ENCODE measurements around the gene C3.
"Not testable (repeated sequence)": the region's sequence is repeated elsewhere in the genome, so short reads cannot be mapped to it uniquely, and the experiment has no call there.

C3 gene

GRCh38 chr19:6720369-6721137 is at the start of gene C3:
C3 (minus strand) TSS chr19:6720650; CDS start chr19:6720589, 61 bp downstream.
- DNase-seq (ENCODE audit: low read depth in 4 of 4, low spot score in 1 of 4) = no peak

GRCh38 chr19:6769006-6769619 is 48.7 kb upstream of the C3 start:
- no peak for DNase-seq (ENCODE audit: low read depth in 4 of 4, low spot score in 1 of 4)

GRCh38 chr19:6768236-6768785 is 47.9 kb upstream of the C3 start:
- no peak for DNase-seq (ENCODE audit: low read depth in 4 of 4, low spot score in 1 of 4)

DNA sequence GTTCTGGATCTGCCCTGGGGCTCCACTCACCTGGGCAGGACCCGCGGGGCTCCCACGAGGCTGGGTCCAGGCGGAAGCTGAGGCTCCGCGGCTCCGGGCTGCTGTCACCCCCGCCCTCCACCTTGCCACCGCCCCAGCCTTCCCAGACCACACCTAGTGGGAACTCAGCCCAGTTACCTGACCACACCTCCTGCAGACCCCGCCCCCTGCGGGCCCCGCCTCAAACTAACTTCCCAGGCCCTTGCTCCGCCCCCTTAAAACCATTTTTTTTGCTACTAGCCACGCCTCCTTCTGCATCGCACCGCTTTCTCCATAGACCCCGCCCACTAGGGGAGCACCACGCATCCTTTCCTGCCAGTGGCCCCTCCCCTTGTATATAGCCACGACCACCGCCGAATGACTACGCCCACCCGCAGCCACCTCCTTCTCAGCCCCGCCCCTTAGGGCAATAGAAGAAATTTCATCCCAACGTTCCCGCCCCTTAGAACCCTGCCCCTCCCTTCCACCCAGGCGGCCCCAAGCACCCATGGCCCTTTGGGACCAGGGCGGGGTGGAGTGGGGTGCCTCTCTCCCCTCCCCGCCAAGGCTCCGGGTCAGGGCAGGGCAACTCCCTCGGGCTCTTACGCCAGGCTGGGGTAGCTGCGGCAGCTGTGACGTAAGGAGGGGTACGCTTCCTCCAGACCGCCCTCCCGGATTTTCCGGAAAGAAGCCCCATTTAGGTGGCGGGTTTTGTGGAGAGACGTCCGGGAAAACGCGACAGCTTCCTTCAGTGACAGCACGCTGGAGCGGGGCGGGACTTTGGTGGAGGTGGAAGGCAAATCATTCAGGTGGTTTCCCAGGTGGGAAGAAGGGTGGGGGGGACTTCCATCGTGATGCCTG is 47.1 kb upstream of the C3 start, which contains the start of gene SH2D3A:
Gene SH2D3A, minus strand, starts transcription at position 79 of the 879 bp plus-strand sequence. CDS start 3,687 bp downstream, outside the sequence.
- DNase-seq (ENCODE audit: low read depth in 4 of 4, low spot score in 1 of 4) = peak; percentile 77 to 93 (median 88)

- peak in 1 of 4 experiments; percentile 8 for DNase-seq (ENCODE audit: low read depth in 4 of 4, low spot score in 1 of 4)
These were observed 46.6 kb upstream of the C3 start for GRCh38 chr19:6767081-6767356.

DNA sequence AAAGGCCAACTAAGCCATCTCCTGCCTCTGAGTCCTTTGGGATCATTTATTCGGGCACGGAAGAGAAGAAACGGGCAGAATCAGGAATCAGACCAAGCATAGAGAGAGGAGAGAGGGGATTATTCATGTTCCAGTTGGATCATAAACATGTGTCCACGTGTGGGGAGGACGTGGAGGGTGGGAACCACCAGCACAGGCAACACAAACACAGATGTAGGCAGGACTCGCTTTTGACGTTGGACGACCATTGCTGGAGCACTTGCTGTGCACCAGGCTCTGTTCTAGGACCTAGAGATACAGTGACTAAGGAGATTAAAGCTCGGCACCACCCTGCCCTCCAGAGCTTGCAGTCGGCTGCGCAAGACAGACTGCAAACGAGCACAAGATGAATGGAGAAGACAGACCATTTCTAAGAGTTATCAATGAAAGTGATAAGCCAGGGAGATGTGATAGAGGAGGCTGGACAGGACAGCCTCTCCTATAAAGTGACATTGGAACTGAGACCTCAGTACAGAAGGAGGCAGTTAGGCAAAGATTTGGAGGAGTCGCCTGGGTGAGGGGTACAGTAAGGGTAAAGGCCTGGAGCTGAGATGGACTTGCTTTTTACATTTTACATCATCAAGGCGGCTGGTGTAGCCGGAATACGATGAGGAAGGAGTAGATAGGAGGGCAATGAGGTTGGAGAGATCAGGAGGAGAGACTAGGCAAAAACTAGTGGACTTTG is 46.1 kb upstream of the C3 start:
- no peak for DNase-seq (ENCODE audit: low read depth in 4 of 4, low spot score in 1 of 4)

DNA sequence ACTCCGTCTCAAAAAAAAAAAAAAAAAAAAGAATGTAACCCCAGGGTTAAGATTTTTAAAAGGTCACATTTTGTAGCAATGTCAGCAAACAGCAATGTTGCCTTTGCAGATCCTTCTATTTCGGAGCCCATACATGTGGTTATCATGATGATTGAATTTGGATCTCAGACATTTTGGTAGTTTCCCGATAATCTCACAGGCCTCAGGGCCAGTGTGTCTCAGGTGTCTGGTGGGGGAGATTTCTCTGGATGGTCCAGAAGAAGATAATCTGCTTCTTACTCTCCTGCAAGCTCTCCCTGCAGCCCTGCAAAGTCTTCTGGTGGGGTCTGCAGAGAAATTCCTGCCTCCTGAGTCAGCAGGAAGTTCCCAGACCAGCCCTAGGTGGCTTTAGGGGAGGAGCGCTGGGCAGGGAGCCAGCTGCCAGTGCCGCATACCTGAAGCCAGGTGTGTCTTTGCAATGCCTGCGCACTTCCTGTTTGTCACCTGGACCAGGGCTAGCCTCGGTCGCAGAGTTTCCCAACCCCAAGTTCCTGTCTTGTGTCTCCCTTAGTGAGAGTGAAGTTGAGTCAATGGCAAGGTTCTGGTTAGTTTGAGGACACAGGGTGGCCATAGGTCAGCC is 45.4 kb upstream of the C3 start:
- no peak for DNase-seq (ENCODE audit: low read depth in 4 of 4, low spot score in 1 of 4)

DNA sequence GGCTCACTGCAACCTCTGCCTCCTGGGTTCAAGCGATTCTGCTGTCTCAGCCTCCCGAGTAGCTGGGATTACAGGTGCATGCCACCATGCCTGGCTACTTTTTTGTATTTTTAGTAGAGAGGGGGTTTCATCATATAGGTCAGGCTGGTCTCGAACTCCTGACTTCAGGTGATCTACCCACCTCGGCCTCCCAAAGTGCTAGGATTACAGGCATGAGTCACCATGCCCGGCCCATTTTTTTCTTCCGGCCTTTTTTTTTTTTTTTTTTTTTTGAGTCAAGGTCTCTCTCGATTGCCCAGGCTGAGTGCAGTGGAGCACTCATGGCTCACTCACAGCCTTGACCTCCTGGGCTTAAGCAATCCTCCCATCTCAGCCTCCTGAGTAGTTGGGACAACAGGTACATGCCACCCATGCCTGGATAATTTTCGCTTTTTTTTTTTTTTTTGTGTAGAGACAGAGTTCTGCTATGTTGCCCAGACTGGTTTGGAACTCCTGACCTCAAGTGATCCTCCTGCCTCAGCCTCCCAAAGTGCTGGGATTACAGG is 41.9 kb upstream of the C3 start:
- DNase-seq (ENCODE audit: low read depth in 4 of 4, low spot score in 1 of 4) = not testable (repeated sequence)

DNA sequence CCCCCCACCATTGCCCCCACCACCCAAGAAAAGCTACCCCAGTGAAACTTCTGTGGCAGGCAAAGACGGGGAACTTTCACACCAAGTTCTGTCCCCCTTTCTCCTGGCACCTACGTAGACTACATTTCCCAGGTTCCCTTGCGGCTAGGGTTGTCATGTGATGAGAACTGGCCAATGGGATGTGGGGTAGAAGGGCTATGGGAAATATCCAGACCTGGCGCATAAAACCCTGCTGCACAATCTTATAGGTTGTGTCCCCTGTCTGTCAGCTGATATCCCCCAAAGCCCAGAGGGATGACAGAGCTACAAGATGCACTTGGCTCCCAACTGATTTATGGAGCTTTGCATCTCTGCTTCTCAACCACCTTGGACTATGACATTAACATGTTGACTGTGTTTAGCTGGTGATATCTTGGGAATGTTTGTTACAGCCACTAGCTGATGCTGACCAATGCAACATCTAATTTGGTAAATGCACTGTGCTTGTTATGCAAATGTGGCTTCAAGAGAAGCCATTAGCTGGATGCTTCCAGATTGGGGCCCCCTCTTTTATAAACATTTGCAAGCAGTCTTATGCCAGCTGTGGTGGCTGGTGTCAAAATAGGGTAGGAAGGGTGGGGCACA is 40.7 kb upstream of the C3 start:
- DNase-seq (ENCODE audit: low read depth in 4 of 4, low spot score in 1 of 4) = no peak

GRCh38 chr19:6760606-6761005 is 40.2 kb upstream of the C3 start:
- DNase-seq (ENCODE audit: low read depth in 4 of 4, low spot score in 1 of 4) = no peak

GRCh38 chr19:6754653-6755463 is 34.4 kb upstream of the C3 start:
- no peak for DNase-seq (ENCODE audit: low read depth in 4 of 4, low spot score in 1 of 4)

GRCh38 chr19:6754136-6754535 is 33.7 kb upstream of the C3 start:
- DNase-seq (ENCODE audit: low read depth in 4 of 4, low spot score in 1 of 4) = no peak

- DNase-seq (ENCODE audit: low read depth in 4 of 4, low spot score in 1 of 4) = peak in 2 of 4 experiments; percentile 81 to 84
These were observed 33.0 kb upstream of the C3 start for GRCh38 chr19:6753178-6754031.

- DNase-seq (ENCODE audit: low read depth in 4 of 4, low spot score in 1 of 4) = no peak
These were observed 32.1 kb upstream of the C3 start for GRCh38 chr19:6752256-6753177.

DNA sequence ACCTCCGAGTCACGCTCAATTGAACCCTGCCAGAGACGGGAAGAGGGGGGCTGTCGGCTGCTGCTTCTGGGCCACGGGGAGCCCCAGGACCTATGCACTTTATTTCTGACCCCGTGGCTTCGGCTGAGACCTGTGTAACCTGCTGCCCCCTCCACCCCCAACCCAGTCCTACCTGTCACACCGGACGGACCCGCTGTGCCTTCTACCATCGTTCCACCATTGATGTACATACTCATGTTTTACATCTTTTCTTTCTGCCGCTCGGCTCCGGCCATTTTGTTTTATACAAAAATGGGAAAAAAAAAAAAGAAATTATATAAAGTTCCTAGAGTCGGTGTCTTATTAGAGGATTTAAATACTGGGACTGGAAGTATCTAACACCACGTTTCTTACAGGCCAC is 30.7 kb upstream of the C3 start:
- DNase-seq (ENCODE audit: low read depth in 4 of 4, low spot score in 1 of 4) = no peak

DNA sequence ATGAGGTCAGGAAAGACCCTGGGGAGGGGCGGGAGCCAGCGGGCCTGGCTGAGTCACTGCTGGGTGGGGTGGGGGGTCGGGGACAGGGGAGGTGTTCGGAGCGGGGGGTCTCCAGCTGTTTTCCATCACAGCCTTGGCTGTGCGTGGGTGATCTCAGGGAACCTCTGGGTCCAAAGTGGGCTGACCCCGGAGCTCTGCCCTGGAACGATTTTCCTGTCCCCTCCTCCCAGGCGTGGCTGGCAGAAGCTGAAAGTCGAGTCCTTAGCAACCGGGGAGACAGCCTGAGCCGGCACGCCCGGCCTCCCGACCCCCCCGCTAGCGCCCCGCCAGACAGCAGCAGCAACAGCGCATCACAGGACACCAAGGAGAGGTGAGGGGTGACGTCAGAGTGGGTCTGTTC is 29.6 kb upstream of the C3 start:
- DNase-seq (ENCODE audit: low read depth in 4 of 4, low spot score in 1 of 4) = no peak

DNA sequence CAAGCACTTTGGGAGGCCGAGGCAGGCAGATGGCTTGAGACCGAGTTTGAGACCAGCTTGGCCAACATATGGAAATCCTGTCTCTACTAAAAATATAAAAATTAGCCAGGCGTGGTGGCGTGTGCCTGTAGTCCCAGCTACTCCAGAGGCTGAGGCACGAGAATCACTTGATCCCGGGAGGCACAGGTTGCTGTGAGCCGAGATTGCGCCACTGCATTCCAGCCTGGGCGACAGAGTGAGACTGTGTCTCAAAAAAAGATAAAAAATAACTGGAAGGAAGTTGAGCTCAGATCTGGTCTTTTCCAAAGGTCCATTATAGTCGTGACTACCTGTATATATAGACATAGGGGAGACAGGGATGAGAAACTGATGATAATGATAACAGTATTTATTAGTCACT is 28.1 kb upstream of the C3 start:
- not testable (repeated sequence) for DNase-seq (ENCODE audit: low read depth in 4 of 4, low spot score in 1 of 4)

Measured in stimulated activated CD4-positive, alpha-beta T cell treated with anti-CD3 and anti-CD28 coated beads, Interleukin-1b, Interleukin-23, amount 100 ng/mL, for 24 hours (primary cell).